Breast epithelium (tissue), 3 donors: ENCODE data around the gene CRTAC1.

ENCODE experiments used
- POLR2A ChIP-seq: fragments of 450-650 bp; IDR thresholded peaks from one replicate; pipeline ENCODE4 v1.6.1; 2016; ENCODE audit warnings: antibody characterized with exemption, mild to moderate bottlenecking, moderate library complexity
- POLR2AphosphoS5 ChIP-seq, 3 donors: sonication (generic); formaldehyde crosslinking; IDR thresholded peaks; one replicate each; pipeline ENCODE4 v1.6.1; 2017; ENCODE audit warnings: antibody characterized with exemption in 3 of 3
- TF ChIP-seq, protein P1 (sequence below), 3 donors: fragments of 450-650 bp; IDR thresholded peaks; one replicate each; pipeline ENCODE4 v1.5.1; 2016 to 2017; ENCODE audit warnings: antibody characterized with exemption in 3 of 3, mild to moderate bottlenecking in 3 of 3, moderate library complexity in 3 of 3

DNA sequence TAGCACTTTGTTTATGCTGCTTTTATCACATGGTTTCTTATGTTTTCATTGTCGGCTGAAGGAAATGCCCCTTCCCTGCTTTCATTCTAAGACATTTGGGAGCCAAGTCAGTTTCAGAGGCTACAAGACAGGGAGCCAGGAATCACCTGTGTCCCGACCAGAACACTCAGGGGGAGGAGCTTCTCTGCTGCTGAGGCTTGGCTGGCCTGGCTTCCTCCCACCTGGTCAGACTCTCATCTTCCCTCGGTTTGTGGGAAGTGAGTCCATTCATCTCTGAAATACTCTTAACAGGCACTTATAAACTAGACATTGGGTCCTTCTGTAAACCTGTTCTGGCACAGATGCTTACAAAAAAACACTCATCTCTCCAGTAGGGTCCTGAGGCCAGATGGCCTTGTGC is 200.4 kb downstream of the CRTAC1 start:
- TF ChIP-seq, protein P1, sequence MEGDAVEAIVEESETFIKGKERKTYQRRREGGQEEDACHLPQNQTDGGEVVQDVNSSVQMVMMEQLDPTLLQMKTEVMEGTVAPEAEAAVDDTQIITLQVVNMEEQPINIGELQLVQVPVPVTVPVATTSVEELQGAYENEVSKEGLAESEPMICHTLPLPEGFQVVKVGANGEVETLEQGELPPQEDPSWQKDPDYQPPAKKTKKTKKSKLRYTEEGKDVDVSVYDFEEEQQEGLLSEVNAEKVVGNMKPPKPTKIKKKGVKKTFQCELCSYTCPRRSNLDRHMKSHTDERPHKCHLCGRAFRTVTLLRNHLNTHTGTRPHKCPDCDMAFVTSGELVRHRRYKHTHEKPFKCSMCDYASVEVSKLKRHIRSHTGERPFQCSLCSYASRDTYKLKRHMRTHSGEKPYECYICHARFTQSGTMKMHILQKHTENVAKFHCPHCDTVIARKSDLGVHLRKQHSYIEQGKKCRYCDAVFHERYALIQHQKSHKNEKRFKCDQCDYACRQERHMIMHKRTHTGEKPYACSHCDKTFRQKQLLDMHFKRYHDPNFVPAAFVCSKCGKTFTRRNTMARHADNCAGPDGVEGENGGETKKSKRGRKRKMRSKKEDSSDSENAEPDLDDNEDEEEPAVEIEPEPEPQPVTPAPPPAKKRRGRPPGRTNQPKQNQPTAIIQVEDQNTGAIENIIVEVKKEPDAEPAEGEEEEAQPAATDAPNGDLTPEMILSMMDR (IDR thresholded peaks at IDR 0.05), result no peak
- TF ChIP-seq POLR2AphosphoS5 (IDR thresholded peaks at IDR 0.05), result no peak
- TF ChIP-seq POLR2A, result no peak
